ENCODE results near the gene RFX1.

The RFX1 gene

DNA sequence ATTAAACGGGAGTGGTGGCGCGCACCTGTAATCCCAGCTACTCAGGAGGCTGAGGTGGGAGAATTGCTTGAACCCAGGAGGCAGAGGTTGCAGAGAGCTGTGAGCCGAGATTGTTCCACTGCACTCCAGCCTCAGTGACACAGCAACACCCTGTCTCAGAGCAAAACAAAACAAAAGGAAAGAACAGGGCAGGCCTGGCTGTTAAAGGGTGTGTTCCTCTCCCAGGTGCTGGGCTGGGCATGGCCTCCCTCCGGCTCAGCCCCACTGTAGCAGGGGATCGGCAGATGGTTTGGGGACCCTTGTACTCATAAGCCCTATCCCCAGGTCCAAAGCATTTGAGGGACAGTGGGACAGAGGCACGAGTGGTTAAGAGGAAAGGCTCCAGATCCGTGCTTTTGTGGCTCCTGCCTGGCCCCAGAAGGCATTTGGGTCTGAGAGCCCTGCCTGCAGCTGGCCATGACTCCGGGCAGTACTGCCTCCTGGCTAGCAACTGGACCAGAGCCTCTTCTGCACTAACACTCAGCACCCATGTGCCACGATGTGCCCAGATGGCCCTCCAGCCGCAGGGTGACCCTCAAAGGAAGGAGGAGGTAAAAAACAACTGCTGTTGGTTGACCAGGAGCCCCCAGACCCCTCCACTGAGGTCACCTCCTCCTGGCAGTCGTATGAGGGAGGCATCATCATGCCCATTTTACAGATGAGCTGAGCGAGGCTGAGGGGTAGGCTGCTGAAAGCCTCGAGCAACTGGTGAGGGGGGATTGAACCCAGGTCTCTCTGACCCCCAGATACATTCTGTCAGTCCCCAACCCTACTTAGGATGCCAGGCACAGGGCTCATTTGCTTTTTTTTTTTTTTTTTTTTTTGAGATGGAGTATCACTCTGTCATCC lies 10.0 kb downstream of the RFX1 start:
- DNase-seq (ENCODE audit: low read depth): no peak

DNA sequence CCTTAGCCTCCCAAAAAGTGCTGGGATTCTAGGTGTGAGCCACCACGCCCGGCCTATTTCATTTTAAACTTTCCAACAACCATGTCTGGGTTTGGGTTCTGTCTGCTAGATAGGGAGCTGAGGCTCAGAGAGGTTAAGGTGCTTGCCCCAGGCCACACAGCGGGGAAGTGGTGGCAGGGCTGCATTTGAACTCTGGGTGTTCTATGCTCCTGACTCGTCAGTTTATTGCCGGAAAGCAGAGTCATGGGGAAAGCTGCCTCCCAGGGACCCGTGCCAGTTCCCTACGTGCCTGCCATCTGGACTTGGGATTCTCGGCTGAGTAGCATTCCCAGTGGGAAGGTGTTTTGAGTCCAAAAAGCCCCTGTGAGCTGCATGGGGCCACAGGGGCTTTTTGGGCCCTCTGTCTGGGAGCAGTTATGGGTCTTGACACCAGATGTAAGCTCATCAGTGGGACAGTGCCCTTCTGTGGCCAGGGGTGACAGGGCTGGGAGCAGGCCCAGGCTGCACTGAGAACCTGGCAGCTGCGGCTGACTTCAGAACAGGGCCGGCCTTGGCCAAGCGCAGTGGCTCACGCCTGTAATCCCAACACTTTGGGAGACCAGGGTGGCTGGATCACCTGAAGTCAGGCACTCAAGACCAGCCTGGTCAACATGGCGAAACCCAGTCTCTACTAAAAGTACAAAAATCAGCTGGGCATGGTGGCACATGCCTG lies 10.9 kb downstream of the RFX1 start:
- DNase-seq (ENCODE audit: low read depth): peak; percentile 40

DNA sequence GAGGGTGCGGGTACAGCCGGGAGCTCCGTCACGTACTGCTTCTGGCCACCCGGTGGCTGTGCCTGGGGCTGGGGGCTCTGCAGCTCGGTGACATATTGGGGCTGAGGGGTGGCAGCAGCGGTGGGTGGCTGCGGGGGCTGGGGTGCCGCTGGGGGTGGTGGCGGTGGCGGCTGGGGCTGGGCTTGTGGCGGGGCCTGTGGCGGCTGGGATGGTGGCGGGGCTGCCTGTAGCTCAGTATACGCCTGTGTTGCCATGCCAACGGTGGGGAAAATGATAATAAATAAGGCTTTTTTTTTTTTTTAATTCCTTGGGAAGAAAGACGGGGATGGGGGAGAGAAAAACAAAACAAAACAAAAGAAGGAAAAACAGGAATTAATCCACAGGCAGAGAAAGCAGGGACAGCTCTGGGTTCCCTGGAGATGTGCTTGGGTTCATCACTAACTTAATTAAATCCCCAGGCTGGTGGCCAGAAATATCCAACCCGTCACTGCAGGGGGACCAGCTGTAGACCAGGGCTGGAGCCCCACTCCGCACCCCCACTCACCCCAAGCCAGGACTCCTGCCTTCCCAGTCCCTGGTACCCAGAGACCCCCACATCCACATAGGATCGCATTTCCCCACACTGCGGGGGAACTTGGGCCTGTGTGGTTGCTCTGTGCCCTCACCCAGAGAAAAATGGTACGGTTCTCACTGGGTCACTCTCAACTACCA lies 12.4 kb downstream of the RFX1 start:
- DNase-seq (ENCODE audit: low read depth): no peak

GRCh38 chr19:13992025-13992424 lies 14.1 kb downstream of the RFX1 start:
- no peak for DNase-seq (ENCODE audit: low read depth)

DNA sequence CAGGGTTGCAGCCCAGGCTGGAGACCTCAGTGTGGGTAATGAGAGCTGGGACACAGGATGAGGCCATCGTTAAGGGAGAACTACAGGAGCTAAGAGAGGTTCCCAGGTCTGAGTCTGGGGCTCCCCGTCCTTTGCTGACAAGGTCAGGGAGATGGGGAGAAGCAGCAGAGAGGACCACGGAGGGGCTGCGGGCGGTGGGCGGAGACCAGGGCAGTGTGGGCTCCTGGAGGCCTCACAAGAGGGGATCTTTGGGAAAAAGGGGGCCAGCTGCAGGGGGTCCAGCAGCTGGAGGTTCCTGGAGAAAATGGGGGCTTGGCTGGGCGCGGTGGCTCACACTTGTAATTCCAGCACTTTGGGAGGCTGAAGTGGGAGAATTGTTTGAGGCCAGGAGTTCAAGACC lies 16.0 kb downstream of the RFX1 start:
- no peak for DNase-seq (ENCODE audit: low read depth)

DNA sequence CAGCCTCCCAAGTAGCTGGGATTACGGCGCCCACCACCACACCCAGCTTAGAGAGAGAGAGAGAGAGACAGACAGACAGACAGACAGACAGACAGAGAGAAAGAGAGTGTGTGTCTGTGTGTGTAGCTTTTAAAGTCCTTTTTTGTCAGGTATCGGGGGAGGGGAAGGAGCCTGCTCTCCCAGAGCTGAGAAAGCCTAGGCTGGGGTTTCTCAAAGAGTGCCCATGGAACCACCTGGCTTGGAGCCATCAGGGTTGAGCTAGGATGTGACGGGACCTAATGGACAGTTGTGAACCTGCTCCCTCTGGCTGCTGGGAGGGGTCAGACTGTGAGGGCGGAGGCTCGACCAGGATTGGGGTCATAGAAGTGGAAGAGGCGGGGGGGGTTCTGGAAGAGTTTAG lies 16.6 kb downstream of the RFX1 start:
- DNase-seq (ENCODE audit: low read depth): no peak

DNA sequence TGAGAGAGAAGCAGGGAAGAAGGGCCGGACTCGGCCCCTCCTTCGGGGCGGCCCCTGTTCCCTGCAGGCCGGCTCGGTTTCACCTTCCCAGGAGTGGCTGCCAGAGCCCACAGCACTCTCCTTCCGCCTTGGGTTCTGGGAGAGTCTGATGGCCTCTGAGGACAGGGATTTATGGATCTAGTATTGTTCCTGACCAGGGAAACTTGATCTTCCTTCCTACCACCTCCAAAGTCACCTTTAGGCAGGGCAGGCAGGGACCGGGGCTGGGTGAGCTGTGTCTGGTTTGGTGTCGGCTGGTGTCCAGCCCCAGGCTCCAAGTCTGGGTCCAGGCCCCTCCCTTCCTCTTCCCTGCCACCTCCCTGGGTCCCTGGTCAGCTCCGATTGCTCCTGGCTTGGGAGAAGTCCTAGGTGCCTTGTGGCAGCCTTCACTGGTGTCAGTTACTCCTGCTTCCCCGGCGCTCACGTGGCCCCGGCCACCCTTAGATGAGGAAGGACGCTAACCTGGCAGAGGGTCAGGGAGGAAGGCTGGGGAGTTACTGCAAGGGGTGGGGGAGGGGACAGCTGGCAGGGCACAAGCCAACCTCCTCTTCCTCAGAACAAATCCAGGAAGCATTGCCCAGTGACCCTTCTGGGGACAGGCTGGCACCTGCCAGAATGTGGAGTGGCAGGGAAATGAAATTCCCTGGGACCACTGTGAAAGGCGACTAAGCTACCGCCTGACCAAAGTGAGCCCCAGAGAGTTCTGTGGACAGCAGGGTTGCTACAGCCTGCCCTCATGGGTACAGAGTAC lies 18.8 kb downstream of the RFX1 start:
- no peak for DNase-seq (ENCODE audit: low read depth)

DNA sequence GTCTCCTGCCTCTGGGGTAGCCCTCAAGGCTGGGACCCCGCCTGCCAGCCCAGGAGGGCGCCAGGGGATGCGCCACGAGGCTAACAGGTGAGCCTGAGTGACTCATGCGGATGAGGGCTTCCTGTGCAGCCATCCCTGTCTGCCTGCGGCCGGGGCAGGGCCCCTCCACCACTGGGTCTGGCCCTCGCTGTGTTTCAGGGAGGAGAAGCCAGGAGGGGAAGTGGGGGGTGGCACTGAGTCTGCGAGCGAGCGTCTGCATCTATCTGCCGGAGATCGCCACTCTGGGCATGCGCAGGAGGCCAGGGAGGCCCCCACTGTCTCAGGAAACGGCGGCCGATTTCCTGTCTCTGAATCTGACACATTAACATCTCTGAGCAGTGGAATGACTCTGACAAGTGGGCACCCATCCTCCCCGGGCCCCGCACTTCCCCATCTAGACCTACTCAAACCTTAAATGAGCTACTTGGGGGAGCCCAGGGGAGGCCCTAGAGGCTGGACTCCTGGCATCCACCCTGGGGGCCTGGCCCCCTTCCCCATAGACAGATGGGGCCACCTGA lies 19.7 kb downstream of the RFX1 start:
- no peak for DNase-seq (ENCODE audit: low read depth)

- DNase-seq (ENCODE audit: low read depth): no peak
Measured at GRCh38 chr19:13985771-13986347, 20.3 kb downstream of the RFX1 start.

DNA sequence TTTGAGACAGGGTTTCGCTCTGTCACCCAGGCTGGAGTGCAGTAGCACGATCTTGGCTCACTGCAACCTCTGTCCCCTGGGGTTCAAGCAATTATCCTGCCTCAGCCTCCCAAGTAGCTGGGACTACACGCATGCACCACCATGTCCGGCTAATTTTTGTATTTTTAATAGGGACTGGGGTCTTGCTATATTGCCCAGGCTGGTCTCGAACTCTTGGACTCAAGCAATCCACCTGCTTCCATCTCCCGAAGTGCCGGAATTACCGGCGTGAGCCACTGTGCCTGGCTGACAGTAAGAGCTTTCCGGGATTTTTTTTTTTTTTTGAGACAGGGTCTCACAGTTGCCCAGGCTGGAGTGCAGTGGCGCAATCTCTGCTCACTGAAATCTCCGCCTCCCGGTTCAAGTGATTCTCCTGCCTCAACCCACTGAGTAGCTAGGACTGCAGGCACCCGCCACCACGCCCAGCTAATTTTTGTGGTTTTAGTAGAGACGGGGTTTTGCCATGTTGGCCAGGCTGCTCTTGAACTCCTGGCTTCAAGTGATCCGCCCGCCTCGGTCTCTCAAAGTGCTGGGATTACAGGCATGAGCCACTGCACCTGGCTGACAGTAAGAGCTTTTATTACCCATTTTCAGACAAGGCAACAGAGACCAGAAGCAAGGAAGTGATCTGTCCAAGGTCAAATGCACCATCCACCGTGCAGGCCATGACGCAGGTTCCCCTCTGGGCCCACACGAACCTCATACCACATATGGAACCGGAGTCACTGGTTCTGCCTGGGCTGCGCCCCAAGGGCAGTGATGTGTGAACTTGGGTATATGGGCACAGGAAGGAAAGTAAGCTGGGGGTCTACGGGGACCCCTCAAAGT lies 21.0 kb downstream of the RFX1 start:
- no peak for DNase-seq (ENCODE audit: low read depth)

GRCh38 chr19:13984186-13984585 lies 21.9 kb downstream of the RFX1 start:
- no peak for DNase-seq (ENCODE audit: low read depth)

- DNase-seq (ENCODE audit: low read depth): no peak
Measured at GRCh38 chr19:13983213-13983889, 22.8 kb downstream of the RFX1 start.

DNA sequence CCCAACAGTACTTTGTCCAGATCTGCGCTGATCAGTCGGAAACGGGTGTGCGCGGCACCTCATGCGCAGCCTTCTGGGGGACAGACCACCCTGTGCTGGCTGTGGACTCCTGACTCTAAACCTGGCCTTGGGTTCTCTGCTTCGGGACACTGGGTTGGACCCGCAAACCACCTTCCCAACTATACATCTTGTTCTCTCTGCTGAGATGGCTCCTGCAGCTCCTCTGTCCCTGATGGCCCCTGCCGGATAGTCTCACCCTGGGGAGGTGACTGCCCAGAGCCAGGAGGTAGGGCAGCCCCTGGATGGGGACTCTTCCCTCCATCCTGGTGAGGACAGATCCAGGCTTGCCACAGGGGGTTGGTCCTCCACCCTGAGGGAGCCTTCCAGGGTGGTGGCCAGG lies 23.3 kb downstream of the RFX1 start:
- DNase-seq (ENCODE audit: low read depth): no peak

DNA sequence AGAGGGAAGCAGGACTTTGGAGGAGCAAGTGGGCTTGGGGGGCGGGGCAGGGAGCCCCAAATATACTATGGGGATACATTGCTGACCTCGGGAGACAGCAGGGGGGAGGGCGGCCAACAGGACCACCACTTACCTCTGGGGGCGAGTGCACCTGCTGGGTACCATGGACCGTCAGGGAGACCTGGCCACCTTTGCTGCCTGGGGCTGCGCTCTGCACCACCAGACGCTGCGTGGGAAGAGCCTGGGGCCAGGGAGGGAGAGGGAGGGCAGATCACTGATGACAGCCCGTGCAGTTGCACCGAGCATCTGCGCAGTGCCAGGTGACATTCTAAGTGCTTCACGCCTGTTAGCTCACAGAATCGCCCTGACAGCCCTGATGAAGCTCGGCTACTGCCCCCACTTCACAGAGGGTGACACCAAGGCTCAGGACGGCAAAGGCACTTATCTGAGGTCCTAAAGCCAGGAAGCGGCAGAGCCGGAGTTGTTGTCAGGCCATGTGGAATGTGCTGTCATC lies 24.1 kb downstream of the RFX1 start:
- DNase-seq (ENCODE audit: low read depth): no peak

DNA sequence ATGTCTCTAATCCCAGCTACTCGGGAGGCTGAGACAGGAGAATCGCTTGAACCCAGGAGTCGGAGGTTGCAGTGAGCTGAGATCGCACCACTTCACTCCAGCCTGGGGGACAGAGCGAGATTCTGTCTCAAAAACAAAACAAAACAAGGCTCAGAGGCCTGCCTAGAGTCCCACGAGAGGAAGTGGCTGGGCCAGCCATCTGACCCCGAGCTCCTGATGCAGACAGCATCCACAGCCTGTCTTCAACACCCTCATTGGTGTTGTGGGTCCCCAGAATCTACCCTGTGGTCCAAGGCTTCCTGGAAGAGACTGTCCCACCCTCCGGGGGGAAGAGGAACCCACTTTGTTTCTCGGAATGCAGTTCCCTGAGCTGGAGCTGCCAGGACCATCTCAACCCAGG lies 24.7 kb downstream of the RFX1 start:
- no peak for DNase-seq (ENCODE audit: low read depth)

GRCh38 chr19:13981021-13981420 lies 25.1 kb downstream of the RFX1 start:
- no peak for DNase-seq (ENCODE audit: low read depth)

DNA sequence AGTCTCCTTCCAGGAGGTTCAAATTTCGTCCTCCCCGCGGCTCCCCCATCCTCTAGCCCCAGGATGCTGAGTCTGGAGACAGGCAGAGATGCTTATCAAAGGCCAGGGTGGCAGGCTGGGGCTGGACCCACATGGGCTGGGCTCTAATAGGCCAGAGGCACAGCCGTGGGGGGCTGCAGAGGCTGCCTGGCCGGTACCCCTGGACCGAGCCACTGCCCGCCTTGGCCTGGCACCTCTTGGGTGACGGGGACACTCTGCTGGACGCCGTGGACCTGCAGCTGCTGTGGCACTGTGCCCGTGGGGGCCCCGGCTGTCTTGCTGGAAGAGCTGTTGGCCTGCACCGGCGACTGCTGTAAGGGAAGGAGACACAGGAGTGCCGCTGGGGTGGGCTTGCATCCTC lies 25.8 kb downstream of the RFX1 start:
- DNase-seq (ENCODE audit: low read depth): no peak

DNA sequence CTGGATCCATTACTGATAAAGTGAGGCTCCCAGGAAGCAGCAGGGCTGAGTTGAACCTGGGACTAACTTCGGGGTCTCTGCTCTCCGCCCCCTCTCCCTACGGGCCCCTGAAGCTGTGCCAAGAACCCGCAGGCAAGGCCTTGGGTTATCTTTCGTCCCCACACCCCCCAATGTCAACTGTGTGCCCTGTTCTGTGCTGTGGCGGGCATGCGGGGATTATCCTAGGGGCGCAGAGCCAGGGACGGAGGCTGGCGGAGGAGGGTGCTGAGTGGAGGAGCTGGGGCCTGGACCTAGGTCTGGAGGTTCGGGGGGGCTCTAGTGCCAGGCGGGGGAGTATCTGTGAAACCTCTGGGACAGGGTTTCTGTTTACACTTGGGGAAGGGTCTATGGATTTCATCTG lies 26.4 kb downstream of the RFX1 start:
- DNase-seq (ENCODE audit: low read depth): no peak

DNA sequence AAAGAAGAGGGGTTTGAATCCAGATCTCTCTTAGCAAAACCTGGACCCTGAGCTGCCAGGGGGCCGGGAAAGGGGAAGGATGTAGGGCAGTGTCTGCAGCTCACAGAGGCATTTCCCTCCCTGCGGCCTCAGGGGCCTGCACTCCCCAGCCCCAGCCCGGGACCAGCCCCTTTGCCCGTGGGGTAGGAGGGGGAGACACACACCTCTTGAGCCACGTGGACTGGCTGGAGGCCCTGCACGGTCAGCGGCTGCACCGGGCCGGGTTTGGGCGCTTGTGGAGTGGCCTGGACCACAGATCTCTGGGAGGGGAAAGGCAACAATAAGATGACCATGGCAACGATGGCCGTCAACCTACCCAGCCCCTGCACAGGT lies 26.9 kb downstream of the RFX1 start:
- no peak for DNase-seq (ENCODE audit: low read depth)
